ENCODE results near the gene KLC1. TPM values are rescaled to one million over a fixed set of nuclear protein-coding genes. Genes with fewer than 3 reads are reported as not detected.

Gene KLC1
- total RNA-seq, 1 donor from 2014 or later, result 163 TPM

DNA sequence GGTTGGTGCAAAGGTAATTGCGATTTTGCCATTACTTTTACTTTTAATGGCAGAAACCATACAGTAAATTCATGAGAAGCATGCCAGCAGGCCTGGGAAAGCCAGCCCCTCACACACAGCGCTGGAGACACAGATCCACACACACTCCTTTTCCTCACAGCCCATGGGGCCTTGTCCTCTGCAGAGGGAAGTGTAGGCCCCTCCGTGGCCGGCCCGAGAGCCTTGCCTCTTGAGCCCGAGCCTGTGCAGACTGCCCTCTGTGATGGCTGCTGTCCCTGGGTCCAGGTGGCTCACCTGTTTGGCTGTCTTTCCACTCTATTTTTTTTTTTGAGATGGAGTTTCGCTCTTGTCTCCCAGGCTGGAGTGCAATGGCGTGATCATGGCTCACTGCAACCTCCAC is 46.9 kb downstream of the KLC1 start:
- Mint-ChIP-seq H3K27me3 (ENCODE audit: low read depth) (no peaks in the 10 kb centered on the region), H3K36me3 (peaks cover 48% of the 10 kb centered on the region), H3K4me1 (no peaks in the 10 kb centered on the region), H3K4me3 (no peak overlapping the region), H3K27ac (no peak overlapping the region), H3K9me3 (no peaks in the 10 kb centered on the region)
- TF ChIP-seq, protein P1, sequence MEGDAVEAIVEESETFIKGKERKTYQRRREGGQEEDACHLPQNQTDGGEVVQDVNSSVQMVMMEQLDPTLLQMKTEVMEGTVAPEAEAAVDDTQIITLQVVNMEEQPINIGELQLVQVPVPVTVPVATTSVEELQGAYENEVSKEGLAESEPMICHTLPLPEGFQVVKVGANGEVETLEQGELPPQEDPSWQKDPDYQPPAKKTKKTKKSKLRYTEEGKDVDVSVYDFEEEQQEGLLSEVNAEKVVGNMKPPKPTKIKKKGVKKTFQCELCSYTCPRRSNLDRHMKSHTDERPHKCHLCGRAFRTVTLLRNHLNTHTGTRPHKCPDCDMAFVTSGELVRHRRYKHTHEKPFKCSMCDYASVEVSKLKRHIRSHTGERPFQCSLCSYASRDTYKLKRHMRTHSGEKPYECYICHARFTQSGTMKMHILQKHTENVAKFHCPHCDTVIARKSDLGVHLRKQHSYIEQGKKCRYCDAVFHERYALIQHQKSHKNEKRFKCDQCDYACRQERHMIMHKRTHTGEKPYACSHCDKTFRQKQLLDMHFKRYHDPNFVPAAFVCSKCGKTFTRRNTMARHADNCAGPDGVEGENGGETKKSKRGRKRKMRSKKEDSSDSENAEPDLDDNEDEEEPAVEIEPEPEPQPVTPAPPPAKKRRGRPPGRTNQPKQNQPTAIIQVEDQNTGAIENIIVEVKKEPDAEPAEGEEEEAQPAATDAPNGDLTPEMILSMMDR (IDR thresholded peaks at IDR 0.05; ENCODE audit: unreplicated experiment), result no peak
- no peak for DNase-seq (ENCODE audit: low spot score in 2 of 2, unreplicated experiment in 2 of 2)

GRCh38 chr14:103676881-103677675 is 48.1 kb downstream of the KLC1 start:
- peaks cover 45% of the 10 kb centered on the region for H3K36me3 Mint-ChIP-seq

DNA sequence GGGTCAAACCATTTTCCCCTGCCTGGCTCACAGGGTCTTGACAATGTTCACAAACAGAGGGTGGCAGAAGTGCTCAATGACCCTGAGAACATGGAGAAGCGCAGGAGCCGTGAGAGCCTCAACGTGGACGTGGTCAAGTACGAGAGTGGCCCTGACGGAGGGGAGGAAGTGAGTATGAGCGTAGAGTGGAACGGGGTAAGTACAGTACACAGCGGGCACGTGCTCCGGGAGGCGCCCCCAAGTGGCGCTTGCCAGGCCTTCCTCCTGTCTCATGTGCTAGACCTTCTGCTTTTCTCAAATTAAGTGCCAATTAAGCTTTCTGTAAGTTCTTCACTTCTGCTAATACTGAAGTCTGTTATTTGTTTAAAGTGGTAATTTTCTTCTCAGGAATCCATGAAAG is 50.3 kb downstream of the KLC1 start:
- Mint-ChIP-seq H3K27me3 (ENCODE audit: low read depth) (no peaks in the 10 kb centered on the region), H3K4me1 (no peaks in the 10 kb centered on the region), H3K27ac (no peak overlapping the region), H3K9me3 (no peaks in the 10 kb centered on the region), H3K4me3 (no peak overlapping the region), H3K36me3 (peaks cover 33% of the 10 kb centered on the region)
- TF ChIP-seq, protein P1 (IDR thresholded peaks at IDR 0.05; ENCODE audit: unreplicated experiment), result no peak
- DNase-seq (ENCODE audit: low spot score in 2 of 2, unreplicated experiment in 2 of 2), result no peak

More at GRCh38 chr14:103676881-103677675, 48.1 kb downstream of the KLC1 start:
- H3K27me3 Mint-ChIP-seq (ENCODE audit: low read depth), result no peaks in the 10 kb centered on the region
- DNase-seq (ENCODE audit: low spot score in 2 of 2, unreplicated experiment in 2 of 2), result no peak
- no peaks in the 10 kb centered on the region for H3K9me3 Mint-ChIP-seq
- TF ChIP-seq, protein P1 (IDR thresholded peaks at IDR 0.05; ENCODE audit: unreplicated experiment), result no peak
- no peaks in the 10 kb centered on the region for H3K4me1 Mint-ChIP-seq
- no peak overlapping the region for H3K4me3 Mint-ChIP-seq
- peak overlapping the region; percentile 64 for H3K27ac Mint-ChIP-seq

- TF ChIP-seq, protein P1 (IDR thresholded peaks at IDR 0.05; ENCODE audit: unreplicated experiment), result no peak
- peaks cover 31% of the 10 kb centered on the region for H3K36me3 Mint-ChIP-seq
- no peaks in the 10 kb centered on the region for H3K9me3 Mint-ChIP-seq
- no peak overlapping the region for H3K27ac Mint-ChIP-seq
- no peak for DNase-seq (ENCODE audit: low spot score in 2 of 2, unreplicated experiment in 2 of 2)
- no peaks in the 10 kb centered on the region for H3K27me3 Mint-ChIP-seq (ENCODE audit: low read depth)
- no peaks in the 10 kb centered on the region for H3K4me1 Mint-ChIP-seq
- H3K4me3 Mint-ChIP-seq, result no peak overlapping the region
Observed at GRCh38 chr14:103680491-103681231, 51.6 kb downstream of the KLC1 start.

DNA sequence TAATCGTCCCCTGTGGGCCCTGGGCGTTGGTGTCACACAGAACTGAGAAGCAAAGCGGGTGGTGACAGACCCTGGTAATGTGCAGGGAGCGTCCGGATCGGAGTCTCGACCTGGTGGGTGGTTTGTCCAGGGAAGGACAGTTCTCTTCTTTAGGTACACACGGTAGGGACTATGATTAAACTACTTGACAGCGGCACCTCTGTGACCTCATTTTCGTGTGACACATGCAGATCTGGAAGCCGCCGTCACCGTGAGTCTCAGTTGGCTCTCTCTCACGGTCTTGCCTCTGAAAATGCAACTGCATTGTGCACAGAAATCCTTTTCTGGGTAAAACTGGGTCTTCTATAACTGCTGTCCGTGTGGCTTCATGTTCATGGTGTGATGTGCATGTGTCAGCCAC is 54.1 kb downstream of the KLC1 start:
- Mint-ChIP-seq H3K27me3 (ENCODE audit: low read depth) (no peaks in the 10 kb centered on the region), H3K4me1 (no peaks in the 10 kb centered on the region), H3K9me3 (no peaks in the 10 kb centered on the region), H3K27ac (no peak overlapping the region), H3K4me3 (no peak overlapping the region), H3K36me3 (peaks cover 27% of the 10 kb centered on the region)
- TF ChIP-seq, protein P1 (IDR thresholded peaks at IDR 0.05; ENCODE audit: unreplicated experiment), result no peak
- no peak for DNase-seq (ENCODE audit: low spot score in 2 of 2, unreplicated experiment in 2 of 2)

All from mesothelial cell of epicardium (in vitro differentiated cells).